AG04449 (cell line): ENCODE data around the gene GNG3.
"Not testable (repeated sequence)": the region's sequence is repeated elsewhere in the genome, so short reads cannot be mapped to it uniquely, and the experiment has no call there.

Source experiments
- CTCF ChIA-PET: fragments of 350-600 bp; formaldehyde crosslinking; extraction: SDS; loops from one replicate; lab custom pipeline; 2021; ENCODE audit warnings: antibody characterized with exemption; lab: Yijun Ruan, JAX
- POLR2A ChIA-PET: fragments of 400-600, 350-600 bp; formaldehyde crosslinking; extraction: SDS; loops from one replicate; lab custom pipeline; 2020; ENCODE audit warnings: antibody characterized with exemption, inconsistent platforms; lab: Yijun Ruan, JAX
- DNase-seq: peaks from one replicate; pipeline ENCODE4 v3.0.0-alpha.2; 2010; ENCODE audit warnings: low read depth, low spot score
- H3K4me3 ChIP-seq: 2 replicates; pipeline ENCODE4 v1.5.1; 2011; ENCODE audit warnings: low read depth, mild to moderate bottlenecking, control low read depth, low read length
- CTCF ChIP-seq: IDR thresholded peaks from one replicate; pipeline ENCODE4 v1.5.1; 2011; ENCODE audit warnings: mild to moderate bottlenecking, moderate library complexity, low read length, control low read depth, inconsistent platforms; ENCODE audit not compliant: insufficient read depth; ENCODE audit errors: missing control alignments

Gene GNG3

DNA sequence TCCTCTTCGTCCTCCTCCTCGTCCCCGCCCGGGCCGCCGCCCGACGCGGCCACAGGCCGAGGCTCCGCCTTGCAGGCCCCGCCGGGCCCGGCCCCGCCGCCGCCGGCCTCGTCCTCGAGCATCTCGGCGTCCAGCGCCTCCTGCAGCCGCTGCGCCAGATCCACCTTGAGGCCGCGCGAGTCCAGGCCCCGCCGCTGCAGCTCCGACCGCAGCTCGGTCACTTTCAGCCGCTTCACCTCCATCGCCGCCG, 19.4 kb downstream of the GNG3 start:
- DNase-seq: no peak
- H3K4me3 ChIP-seq: peak overlapping the region; percentile 94
- peak; percentile 4 for TF ChIP-seq CTCF
- CTCF ChIA-PET: interaction anchor here (0.7 to 1.7 kb wide), 6 partner anchors 10 to 335 kb away, joined by 3 to 6 read pairs (median 3); no protein-coding TSS in a partner anchor
- POLR2A ChIA-PET: interaction anchor here (0.5 to 2.5 kb wide), 14 partner anchors 10 to 1008 kb away, joined by 3 to 24 read pairs (median 4); partner anchors contain the start of genes C11orf98, CSKMT, GNG3 and TAF6L

- POLR2A ChIA-PET: interaction anchor here (0.5 to 2.5 kb wide), 19 partner anchors 10 to 1008 kb away, joined by 3 to 24 read pairs (median 4); partner anchors contain the start of genes C11orf98, CSKMT, GNG3 and LRRN4CL
- CTCF ChIA-PET: interaction anchor here (0.7 to 1.7 kb wide), 5 partner anchors 10 to 336 kb away, joined by 3 to 6 read pairs (median 3); no protein-coding TSS in a partner anchor
- peak; percentile 92 for DNase-seq
- peak; percentile 0 for TF ChIP-seq CTCF
- H3K4me3 ChIP-seq: peak within 1 kb of the TSS; percentile 96
These were observed 19.8 kb downstream of the GNG3 start, which contains the start of gene HNRNPUL2 for GRCh38 chr11:62727165-62727871. TSS of gene HNRNPUL2 (minus strand) at chr11:62727457. CDS start at chr11:62727156, 301 bp downstream.

DNA sequence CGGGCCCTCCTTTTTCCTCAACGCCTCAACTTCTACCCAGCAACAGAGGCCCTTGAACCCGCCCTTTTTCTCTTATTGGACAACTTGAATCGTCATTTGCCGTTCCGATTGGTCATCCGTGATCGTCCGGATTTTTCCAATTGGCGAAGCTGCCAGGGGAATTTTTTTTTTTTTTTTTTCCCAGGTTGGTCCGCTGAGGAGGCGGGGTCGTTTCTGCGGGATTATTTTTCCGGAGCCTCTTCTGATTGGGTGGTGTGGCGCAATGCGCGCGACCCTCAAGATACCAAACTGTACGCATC, 20.3 kb downstream of the GNG3 start:
- POLR2A ChIA-PET: interaction anchor here (0.5 to 2.5 kb wide), 17 partner anchors 11 to 1009 kb away, joined by 3 to 24 read pairs (median 4); partner anchors contain the start of genes C11orf98, CSKMT, GNG3 and LRRN4CL
- no peak for TF ChIP-seq CTCF
- CTCF ChIA-PET: interaction anchor here (1.0 to 1.7 kb wide), 3 partner anchors 9 to 336 kb away, joined by 3 to 6 read pairs (median 3); no protein-coding TSS in a partner anchor
- peak; percentile 84 for DNase-seq
- peak overlapping the region; percentile 96 for H3K4me3 ChIP-seq

DNA sequence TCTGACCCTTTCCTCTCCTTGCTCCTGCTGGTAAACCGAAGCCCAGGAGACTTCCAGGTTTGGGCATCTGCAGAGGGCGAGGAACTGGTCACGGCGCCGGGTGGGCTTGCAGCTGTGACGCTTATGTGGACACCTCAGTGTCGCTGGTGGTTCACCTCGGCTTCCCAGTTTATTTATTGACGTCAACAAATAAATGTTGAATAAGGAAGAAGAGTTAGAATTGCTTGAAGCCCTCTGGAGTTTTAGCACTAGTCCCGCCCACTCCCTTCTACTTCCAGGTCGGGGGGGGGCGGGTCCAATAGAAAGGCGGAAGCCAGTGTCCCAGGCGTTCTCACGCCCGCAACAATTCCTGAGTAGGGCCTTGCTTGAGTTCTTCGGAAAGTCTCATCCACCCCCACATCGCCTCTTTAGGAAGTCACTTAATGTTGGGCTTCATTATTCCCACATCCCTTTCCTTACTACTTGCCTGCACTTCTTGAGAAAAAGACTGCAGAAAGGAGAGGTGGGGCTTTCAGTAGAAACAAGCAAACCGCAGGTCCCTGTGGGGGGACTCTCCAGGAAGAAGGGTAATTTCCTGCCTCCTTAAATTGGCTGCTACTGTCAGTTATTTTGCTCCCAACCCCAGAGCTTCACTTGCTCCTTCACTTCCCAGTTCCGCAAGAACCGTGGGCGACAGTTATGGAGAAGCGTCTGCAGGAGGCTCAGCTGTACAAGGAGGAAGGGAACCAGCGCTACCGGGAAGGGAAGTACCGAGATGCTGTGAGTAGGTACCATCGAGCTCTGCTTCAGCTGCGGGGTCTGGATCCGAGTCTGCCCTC, 20.9 kb downstream of the GNG3 start, which contains the start of gene TTC9C:
TSS of gene TTC9C (plus strand) at position 316 of the 818 bp plus-strand sequence. CDS start at position 679, 363 bp downstream.
- TF ChIP-seq CTCF: no peak
- CTCF ChIA-PET: interaction anchor here (1.7 to 4.0 kb wide), 2 partner anchors 59 to 337 kb away, joined by 6 to 17 read pairs; partner anchors contain the start of gene TMEM179B
- POLR2A ChIA-PET: interaction anchor here (0.9 to 2.3 kb wide), 9 partner anchors 11 to 127 kb away, joined by 3 to 24 read pairs (median 7); partner anchors contain the start of genes C11orf98, CSKMT, GNG3 and TMEM179B
- peak within 1 kb of the TSS; percentile 96 for H3K4me3 ChIP-seq
- DNase-seq: peak; percentile 41

- H3K4me3 ChIP-seq: peak overlapping the region; percentile 96
- DNase-seq: not testable (repeated sequence)
- ChIA-PET CTCF (interaction anchor here (0.5 to 4.0 kb wide), 4 partner anchors 15 to 57 kb away, joined by 3 to 17 read pairs (median 4); partner anchors contain the start of gene TMEM179B), POLR2A (interaction anchor here (0.9 to 1.0 kb wide), 2 partner anchors 20 to 25 kb away, joined by 3 read pairs; no protein-coding TSS in a partner anchor)
These were observed 22.6 kb downstream of the GNG3 start for GRCh38 chr11:62730076-62730475.

GRCh38 chr11:62732830-62733229, 25.4 kb downstream of the GNG3 start:
- no peak overlapping the region for H3K4me3 ChIP-seq
- DNase-seq: no peak
- ChIA-PET POLR2A (no interaction called here), CTCF (interaction anchor here (0.7 to 2.0 kb wide), 2 partner anchors 21 to 130 kb away, joined by 4 to 5 read pairs; no protein-coding TSS in a partner anchor)
- TF ChIP-seq CTCF: no peak
